ENCODE data around the gene ZFP1.

ZFP1 gene

DNA sequence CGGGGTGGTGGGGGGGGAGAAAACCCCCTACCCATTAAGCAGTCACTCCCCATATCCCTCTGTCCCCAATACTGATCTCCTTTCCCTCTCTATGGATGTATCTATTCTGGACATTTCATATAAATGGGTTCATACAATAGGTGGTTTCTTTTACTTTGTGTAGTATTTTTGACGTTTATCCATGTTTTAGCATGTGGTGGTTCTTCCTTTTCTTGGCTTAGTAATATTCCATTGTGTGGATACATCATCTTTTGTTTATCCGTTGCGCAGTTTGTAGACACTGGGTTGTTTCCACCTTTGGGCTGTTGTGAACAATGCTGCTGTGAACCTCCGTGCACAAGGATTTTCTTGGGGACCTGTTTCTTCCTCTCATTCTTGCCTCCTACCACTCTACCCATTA lies 44.3 kb upstream of the ZFP1 start:
- ChIA-PET CTCF (interaction anchor here (0.6 kb wide), 1 partner anchor 120 kb away, joined by 3 read pairs; no protein-coding TSS in a partner anchor), POLR2A (ENCODE audit: low non-redundant PET) (no interaction called here)
- TF ChIP-seq, protein P1, sequence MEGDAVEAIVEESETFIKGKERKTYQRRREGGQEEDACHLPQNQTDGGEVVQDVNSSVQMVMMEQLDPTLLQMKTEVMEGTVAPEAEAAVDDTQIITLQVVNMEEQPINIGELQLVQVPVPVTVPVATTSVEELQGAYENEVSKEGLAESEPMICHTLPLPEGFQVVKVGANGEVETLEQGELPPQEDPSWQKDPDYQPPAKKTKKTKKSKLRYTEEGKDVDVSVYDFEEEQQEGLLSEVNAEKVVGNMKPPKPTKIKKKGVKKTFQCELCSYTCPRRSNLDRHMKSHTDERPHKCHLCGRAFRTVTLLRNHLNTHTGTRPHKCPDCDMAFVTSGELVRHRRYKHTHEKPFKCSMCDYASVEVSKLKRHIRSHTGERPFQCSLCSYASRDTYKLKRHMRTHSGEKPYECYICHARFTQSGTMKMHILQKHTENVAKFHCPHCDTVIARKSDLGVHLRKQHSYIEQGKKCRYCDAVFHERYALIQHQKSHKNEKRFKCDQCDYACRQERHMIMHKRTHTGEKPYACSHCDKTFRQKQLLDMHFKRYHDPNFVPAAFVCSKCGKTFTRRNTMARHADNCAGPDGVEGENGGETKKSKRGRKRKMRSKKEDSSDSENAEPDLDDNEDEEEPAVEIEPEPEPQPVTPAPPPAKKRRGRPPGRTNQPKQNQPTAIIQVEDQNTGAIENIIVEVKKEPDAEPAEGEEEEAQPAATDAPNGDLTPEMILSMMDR (conservative IDR thresholded peaks at IDR 0.05; ENCODE audit: low read depth), result no peak

DNA sequence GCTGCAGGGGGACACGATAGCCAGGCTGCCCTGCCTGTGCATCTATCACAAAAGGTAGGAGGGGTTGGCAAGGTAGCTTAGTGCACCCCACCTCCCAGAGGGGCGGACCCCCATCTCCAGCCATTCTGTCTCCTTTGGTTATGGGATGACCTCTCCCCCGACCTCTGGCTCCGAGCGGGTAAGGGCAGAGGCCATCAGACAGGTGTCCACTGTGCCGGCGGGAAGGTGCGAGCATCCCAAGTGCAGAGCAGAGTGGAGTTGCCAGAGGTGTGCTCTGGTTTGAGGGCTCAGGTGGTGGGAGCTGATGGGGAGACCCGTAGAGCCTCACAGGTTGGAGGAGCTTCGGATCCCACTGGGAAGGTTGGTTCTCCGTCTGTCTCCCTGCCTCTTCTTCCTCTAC lies 43.5 kb upstream of the ZFP1 start:
- ChIA-PET POLR2A (ENCODE audit: low non-redundant PET) (no interaction called here), CTCF (interaction anchor here (1.2 kb wide), 1 partner anchor 106 kb away, joined by 3 read pairs; the partner anchor contains the start of gene ZNRF1)
- TF ChIP-seq, protein P1 (conservative IDR thresholded peaks at IDR 0.05; ENCODE audit: low read depth), result no peak
- H3K27ac ChIP-seq, result peak overlapping the region; percentile 67; the same call in 1 of the 2 replicates
- DNase-seq (ENCODE audit: low spot score), result no peak

More for the DNA sequence above, 44.3 kb upstream of the ZFP1 start:
- no peak for DNase-seq (ENCODE audit: low spot score)
- no peak overlapping the region for H3K27ac ChIP-seq

DNA sequence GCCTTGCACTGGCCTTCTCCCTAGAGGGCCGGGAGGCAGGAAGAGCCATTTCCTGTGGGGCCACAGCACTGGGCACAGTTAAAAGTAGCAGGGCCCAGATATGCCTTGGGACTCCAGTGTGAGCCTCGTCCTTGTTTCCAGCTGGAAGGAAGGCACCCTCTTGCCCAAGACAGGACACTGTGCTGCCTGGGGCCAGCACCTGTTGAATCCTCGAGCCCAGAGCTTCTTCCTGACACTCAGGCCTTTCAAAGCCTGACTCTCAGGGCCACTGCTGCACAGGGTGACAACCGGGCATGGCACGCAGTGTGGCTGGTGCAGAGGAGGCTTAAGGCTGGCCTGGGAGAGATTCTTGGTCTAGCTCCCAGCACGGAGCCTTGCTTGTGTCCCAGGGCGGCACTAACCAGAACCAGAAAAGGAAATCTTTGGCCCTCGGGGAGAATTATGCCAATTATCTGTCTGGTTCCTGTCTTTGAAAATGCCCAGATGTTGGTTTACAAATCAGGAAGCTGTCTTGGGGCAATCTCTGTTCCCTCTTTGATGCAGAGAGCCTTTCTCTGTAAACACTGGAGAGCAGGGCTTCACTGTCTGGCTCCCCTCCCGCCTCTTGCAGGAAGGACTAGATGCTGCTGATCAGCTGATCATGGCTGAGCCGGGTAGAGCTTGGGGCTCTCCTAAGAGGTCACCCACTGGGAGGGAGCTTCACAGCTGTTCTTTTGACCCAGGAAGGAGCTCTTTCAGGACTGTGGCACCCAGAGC lies 42.8 kb upstream of the ZFP1 start:
- CTCF ChIA-PET, result interaction anchor here (0.6 to 1.2 kb wide), 3 partner anchors 9 to 107 kb away, joined by 3 to 4 read pairs (median 3); partner anchors contain the start of gene ZNRF1
- DNase-seq (ENCODE audit: low spot score), result no peak
- H3K27ac ChIP-seq, result peak overlapping the region; percentile 67
- POLR2A ChIA-PET (ENCODE audit: low non-redundant PET), result interaction anchor here (0.6 kb wide), 1 partner anchor 612 kb away, joined by 6 read pairs; no protein-coding TSS in a partner anchor
- TF ChIP-seq, protein P1 (conservative IDR thresholded peaks at IDR 0.05; ENCODE audit: low read depth), result no peak

DNA sequence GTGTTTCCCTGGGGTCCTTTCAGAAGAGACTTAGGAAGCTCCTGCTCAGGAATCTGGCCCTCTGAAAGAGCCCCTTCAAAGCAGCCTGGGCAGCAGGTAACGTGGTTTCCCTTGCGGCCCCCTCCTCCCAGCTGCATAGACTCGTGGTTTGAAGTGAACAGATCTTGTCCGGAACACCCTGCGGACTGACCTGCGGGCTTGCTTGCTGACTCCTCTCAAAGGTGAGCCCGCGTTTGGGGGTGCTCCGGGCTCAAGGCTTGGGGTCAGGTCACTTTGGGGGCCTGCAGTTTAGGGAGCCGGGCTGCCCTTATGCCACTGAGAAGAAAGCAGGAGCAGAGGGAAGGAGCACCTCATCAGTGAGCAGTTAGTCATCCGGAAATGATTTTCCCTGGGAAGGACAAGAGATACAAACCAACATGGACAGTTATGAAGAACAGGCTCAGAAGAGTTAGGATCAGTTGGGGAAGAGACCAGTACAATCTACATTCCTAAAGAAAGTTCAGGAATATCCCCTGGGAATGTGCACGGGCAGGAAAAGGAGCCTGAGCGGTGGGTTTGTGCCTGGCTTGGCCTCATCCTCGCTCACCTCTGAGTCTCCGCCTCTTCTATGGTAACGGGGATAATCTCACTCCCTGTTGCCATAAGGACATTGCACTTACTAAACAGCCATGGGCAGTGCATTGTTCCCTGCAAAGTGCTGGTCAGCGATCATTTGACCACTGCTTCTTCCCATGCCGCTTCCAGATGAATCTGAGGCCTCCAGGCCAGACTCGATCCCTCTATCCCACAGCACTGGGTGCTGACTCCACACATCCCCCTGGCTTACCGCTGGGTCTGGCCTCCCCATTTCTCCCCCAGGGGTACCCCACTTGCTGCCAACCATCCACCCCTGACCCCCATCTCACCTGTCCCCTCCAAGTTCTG lies 41.7 kb upstream of the ZFP1 start:
- no peak for DNase-seq (ENCODE audit: low spot score)
- TF ChIP-seq, protein P1 (conservative IDR thresholded peaks at IDR 0.05; ENCODE audit: low read depth), result no peak
- ChIA-PET POLR2A (ENCODE audit: low non-redundant PET) (no interaction called here), CTCF (interaction anchor here (0.6 to 2.2 kb wide), 4 partner anchors 8 to 108 kb away, joined by 3 to 6 read pairs (median 4); partner anchors contain the start of gene ZNRF1)
- peak overlapping the region; percentile 67 for H3K27ac ChIP-seq

DNA sequence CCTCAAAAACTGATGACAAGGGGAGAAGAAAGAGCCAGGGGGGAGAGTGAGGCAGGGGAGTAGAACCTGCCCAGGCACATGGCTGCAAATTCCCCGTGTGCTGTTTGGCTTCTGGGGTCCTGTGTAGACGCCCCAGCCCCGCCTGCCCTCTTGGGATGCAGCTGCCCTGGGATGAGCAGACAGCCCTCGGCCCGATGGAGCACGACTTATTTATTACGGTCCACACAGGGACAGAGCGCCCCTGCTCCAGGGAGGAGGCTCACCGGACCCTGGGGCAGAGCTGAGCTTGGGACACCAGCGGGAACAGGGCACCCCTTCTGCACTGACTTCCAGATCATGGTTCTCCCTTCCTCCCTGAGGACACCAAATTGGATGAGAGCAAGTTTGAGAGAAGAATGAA lies 40.8 kb upstream of the ZFP1 start:
- ChIA-PET POLR2A (ENCODE audit: low non-redundant PET) (no interaction called here), CTCF (interaction anchor here (0.7 to 6.7 kb wide), 3 partner anchors 9 to 109 kb away, joined by 3 to 71 read pairs (median 6); partner anchors contain the start of gene ZNRF1)
- TF ChIP-seq, protein P1 (conservative IDR thresholded peaks at IDR 0.05; ENCODE audit: low read depth), result no peak
- no peak for DNase-seq (ENCODE audit: low spot score)
- H3K27ac ChIP-seq, result peak overlapping the region; percentile 67
